GM21576 (cell line): ENCODE results near the gene ARHGEF39.

Source experiments
- ATAC-seq: cut with Tn5 transposase; IDR thresholded peaks from one replicate; pipeline ENCODE4 v1.9.1; 2021; ENCODE audit warnings: mild to moderate bottlenecking, moderate library complexity; ENCODE audit not compliant: unreplicated experiment

Gene ARHGEF39

DNA sequence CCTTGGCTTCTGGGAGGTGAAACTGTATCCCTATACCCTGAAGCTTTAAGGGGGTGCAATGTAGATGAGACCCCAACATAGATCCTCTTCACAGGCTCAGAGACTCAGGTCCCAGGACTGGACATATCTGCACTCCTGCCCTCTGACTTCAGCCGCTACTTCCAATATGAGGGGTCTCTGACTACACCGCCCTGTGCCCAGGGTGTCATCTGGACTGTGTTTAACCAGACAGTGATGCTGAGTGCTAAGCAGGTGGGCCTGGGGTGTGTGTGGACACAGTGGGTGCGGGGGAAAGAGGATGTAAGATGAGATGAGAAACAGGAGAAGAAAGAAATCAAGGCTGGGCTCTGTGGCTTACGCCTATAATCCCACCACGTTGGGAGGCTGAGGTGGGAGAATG lies 14.1 kb upstream of the ARHGEF39 start:
- ATAC-seq, result no peak

DNA sequence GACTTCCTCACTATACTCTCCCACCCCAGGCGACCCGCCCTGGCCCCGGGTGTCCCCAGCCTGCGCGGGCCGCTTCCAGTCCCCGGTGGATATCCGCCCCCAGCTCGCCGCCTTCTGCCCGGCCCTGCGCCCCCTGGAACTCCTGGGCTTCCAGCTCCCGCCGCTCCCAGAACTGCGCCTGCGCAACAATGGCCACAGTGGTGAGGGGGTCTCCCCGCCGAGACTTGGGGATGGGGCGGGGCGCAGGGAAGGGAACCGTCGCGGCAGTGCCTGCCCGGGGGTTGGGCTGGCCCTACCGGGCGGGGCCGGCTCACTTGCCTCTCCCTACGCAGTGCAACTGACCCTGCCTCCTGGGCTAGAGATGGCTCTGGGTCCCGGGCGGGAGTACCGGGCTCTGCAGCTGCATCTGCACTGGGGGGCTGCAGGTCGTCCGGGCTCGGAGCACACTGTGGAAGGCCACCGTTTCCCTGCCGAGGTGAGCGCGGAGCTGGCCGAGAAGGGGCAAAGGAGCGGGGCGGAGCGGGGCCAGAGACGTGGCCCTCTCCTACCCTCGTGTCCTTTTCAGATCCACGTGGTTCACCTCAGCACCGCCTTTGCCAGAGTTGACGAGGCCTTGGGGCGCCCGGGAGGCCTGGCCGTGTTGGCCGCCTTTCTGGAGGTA lies 10.9 kb upstream of the ARHGEF39 start:
- ATAC-seq, result no peak

DNA sequence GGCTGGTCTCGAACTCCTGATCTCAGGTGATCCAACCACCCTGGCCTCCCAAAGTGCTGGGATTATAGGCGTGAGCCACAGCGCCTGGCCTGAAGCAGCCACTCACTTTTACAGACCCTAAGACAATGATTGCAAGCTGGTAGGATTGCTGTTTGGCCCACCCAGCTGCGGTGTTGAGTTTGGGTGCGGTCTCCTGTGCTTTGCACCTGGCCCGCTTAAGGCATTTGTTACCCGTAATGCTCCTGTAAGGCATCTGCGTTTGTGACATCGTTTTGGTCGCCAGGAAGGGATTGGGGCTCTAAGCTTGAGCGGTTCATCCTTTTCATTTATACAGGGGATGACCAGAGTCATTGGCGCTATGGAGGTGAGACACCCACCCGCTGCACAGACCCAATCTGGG lies 10.2 kb upstream of the ARHGEF39 start:
- no peak for ATAC-seq

DNA sequence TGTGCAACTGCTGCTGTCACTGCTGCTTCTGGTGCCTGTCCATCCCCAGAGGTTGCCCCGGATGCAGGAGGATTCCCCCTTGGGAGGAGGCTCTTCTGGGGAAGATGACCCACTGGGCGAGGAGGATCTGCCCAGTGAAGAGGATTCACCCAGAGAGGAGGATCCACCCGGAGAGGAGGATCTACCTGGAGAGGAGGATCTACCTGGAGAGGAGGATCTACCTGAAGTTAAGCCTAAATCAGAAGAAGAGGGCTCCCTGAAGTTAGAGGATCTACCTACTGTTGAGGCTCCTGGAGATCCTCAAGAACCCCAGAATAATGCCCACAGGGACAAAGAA lies 9.0 kb upstream of the ARHGEF39 start:
- ATAC-seq, result no peak

DNA sequence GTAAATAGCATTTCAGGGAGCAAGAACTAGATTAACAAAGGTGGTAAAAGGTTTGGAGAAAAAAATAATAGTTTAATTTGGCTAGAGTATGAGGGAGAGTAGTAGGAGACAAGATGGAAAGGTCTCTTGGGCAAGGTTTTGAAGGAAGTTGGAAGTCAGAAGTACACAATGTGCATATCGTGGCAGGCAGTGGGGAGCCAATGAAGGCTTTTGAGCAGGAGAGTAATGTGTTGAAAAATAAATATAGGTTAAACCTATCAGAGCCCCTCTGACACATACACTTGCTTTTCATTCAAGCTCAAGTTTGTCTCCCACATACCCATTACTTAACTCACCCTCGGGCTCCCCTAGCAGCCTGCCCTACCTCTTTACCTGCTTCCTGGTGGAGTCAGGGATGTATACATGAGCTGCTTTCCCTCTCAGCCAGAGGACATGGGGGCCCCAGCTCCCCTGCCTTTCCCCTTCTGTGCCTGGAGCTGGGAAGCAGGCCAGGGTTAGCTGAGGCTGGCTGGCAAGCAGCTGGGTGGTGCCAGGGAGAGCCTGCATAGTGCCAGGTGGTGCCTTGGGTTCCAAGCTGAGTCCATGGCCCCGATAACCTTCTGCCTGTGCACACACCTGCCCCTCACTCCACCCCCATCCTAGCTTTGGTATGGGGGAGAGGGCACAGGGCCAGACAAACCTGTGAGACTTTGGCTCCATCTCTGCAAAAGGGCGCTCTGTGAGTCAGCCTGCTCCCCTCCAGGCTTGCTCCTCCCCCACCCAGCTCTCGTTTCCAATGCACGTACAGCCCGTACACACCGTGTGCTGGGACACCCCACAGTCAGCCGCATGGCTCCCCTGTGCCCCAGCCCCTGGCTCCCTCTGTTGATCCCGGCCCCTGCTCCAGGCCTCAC lies 8.4 kb upstream of the ARHGEF39 start, which contains the start of gene CA9:
CA9 (plus strand) TSS at position 797 of the 893 bp plus-strand sequence; CDS start at position 829, 32 bp downstream.
- no peak for ATAC-seq

DNA sequence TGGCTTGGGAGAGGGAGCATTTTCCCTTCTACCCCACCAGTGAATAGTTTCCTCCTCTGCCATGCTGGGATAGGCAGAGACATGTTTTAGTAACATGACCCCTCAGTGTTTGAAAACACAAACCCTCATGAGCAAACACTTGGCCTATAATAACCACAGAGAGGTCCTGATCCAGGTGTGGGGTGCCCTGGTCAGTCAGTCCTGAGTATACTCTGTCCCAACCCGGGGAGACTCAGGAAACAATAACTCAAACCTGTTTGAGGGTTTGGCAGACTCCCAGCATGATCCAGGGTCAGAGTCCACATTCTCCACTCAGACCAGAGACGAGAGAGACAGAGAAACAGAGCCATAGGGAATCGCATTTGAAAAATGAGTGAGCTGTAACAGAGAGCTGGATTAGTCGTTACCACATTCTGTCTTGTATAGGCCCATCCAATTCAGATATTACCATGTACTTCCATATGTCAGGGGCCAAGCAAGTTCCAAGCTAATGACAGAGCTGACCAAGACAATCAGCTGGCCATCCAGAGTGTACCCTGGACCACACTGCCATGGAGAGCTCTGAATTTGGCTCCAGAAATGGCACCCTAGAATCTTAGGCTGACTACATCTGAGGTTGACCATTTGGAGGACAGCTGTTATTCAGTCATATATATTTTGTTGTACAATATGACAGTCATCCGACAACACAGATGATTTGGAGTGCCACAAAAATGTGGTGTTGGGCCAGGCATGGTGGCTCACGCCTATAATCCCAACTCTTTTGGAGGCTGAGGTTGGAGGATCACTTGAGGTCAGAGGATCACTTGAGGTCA lies 4.5 kb upstream of the ARHGEF39 start:
- ATAC-seq, result no peak

DNA sequence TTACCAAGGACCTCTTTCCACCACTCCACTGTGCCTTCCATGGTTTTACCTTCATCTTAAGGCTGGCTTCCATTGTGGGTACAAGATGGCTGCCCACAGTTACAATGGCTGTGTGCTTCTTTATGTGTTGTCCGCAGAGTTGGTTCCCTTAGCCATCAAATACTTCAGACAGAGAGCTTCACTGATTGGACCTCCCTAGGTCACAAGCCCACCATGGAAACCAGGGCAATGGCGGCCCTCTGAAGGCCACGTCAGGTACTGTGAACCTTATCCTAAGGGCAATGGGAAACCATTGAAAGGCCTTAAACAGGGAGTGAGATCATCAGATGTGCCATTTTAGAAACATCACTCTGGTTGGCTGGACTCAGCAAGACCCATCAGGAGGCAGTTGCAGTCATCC lies 2.9 kb upstream of the ARHGEF39 start:
- no peak for ATAC-seq

DNA sequence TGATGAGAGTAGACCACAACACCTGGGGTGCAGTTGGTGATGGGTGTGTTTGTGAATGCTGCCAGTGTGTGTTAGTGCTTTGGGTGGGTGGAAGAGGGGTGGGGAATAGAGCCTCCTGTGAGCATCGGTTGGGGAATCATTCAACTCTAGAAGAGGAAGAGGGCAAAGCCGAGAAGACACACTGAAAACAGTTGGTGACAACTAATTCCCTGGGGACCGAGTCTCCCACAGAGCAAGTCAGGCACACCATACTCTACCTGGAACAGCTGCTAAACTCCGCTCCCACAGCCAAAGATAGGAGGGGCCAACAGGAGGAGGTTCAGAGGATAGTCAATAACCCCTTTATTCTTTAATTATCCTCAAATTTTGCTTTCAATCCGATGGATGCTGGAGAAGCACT lies 1.6 kb upstream of the ARHGEF39 start:
- no peak for ATAC-seq

DNA sequence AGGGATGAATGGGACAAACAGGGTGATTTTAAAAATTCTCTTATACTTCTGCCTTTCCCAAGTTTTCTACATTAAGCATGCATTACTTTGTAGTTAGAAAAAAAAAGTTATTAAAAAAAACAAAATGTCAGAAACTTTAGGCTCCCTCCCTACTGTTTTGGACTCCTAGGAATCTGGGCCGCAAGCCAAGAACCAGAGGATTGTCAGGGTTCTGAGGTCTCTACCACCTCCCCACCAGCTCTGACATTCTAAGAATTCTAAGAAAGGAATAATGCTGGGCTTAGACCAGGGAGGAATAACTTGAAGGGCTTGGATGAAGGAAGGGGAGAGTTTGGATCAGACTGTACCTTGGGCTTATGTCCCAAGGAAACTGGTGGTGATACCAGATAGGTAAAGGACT lies 1.1 kb upstream of the ARHGEF39 start:
- no peak for ATAC-seq

DNA sequence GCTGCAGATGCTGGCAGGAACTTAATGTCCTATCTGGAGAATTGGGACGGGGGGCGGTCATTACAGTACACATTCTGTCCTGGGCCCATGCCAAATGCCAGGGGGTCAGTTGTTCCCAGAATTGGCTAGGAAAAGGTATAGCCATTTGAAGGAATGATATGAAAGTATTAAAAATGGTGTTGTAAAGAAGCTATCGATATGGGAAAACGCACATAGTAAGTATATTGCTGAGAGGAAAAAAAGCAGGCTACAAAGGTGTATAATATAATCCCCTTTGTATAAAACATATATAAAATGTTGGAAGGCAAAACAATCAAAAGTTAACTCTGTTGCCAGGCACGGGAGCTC lies 450 bp upstream of the ARHGEF39 start:
- ATAC-seq, result no peak

DNA sequence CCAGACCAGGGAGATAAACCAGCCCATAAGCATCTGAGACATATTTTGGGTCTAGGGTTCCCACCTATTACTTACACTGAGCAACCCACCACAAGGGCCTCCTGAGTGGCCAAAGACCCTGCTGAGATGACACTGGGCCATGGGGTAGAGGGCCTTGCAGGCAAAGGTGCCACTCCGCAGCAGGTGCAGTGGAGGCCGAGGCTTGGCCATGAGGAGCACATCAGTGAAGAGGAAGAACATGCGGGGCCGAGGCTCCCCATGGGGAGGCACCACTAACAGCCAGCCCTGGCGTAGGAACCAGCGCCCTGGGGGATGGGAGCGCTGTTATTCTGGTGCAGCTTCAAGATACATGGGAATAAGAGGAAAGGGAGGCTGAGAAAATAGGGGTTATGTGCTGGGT lies 2.6 kb downstream of the ARHGEF39 start:
- no peak for ATAC-seq

DNA sequence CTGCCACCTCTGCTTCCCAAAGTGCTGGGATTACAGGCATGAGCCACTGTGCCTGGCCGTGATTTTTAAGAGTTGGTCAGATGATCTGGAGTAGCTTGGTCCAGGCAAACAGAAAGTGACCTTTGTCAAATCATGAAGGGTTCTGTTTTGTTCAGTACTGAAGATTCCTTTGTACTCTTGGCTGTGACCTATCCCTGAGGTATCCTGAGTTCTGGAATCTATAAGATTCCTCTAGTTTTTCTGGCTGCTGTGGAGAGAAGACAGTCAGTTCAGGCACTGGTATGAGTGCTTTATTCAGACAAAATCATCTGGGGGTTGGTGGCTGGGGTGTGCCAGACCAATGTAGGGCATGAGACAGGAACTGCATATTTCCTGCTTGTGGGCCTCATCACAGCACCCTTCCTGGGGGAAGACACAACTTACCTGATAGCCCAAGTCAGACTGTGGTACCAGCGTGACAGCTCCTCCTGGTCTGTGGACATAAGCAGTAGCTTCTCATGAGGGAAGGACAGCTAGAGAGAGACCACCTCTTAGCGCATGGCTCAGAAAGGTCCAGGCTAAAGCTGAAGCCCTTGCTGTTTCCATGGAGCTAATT lies 3.1 kb downstream of the ARHGEF39 start:
- ATAC-seq, result no peak

DNA sequence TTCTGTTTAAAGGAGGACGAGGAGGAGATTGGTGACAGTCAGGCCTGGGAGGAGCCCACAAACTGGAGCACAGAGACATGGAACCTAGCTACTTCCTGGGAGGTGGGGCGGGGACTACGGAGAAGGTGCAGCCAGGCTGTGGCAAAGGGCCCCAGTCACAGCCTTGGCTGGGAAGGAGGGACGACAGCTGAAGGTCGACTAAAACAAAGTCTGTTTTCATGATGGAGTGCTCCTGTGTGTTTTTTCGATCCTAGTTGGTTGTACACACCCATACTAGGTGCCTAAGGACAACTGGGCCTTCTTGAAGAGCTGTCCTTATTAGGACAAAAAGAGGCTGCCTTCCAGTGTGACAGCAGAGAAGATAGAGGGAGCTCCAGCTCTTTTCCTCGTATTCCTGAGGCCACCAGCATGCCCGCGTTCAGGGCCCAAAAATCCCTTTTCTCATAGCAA lies 4.0 kb downstream of the ARHGEF39 start:
- ATAC-seq, result no peak

DNA sequence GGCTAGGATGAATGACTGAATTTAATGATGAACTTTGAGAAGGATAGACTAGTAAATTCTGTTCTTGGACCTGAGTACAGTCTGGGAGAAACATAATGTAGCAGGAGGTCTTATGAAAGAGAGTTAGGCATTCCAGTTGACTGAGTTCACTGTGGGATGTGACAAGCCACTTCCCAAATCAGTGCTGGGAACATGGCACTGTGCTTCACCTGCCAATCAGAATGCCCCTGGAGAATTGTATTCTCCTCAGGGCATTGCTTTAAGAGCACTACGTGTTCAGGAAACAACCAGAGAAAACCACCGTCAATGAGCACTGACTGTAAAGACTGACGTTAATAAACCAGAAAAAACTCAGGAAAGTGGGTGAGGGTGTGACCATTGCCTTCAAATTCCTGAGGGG lies 5.7 kb downstream of the ARHGEF39 start:
- no peak for ATAC-seq

DNA sequence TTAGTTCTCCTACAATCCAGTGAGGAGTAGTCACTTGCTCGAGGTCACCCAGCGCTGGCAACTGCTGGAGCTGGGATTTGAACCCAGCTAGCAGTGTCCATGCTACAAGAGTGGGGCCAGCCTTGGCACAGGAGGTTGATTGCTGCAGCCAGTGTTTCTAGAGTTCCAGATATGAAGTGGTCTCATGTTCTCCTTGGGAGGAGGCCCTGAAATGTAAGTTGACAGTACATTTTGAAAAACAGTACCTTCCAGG lies 6.1 kb downstream of the ARHGEF39 start:
- ATAC-seq, result no peak

DNA sequence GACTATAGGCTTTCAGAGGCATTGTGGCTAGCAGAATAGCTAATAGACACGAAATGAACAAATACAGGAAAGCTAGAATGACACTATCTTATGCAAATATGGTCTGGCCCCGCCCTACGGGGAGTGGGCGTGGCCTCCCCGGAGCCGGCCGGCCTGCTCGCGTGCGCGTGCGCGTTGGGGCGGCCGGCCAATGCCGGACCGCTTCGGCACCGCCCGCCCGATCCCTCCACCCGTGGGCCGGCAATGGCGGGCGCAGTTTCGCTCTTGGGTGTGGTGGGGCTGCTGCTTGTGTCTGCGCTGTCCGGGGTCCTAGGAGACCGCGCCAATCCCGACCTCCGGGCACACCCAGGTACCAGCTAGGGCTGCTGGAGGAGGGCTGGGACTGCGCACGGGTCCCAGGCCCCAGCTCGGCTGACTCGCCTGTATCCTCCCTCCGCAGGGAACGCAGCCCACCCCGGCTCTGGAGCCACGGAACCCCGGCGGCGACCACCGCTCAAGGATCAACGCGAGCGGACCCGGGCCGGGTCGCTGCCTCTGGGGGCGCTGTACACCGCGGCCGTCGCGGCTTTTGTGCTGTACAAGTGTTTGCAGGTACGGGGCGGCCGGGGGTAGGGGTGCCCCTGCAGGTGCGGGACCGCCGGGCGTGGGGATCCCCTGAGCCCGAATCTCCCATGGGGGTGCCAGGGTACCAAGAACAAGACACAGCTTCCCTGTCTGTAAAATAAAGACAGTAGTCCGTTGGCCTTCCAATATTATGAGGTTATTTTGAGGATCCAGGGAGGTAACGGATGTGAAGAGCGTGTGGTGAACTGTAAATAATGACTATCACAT lies 6.6 kb downstream of the ARHGEF39 start, which contains the start of gene CCDC107:
CCDC107 (plus strand) TSS at position 156 of the 831 bp plus-strand sequence; CDS start at position 244, 88 bp downstream.
- peak; percentile 48 for ATAC-seq

DNA sequence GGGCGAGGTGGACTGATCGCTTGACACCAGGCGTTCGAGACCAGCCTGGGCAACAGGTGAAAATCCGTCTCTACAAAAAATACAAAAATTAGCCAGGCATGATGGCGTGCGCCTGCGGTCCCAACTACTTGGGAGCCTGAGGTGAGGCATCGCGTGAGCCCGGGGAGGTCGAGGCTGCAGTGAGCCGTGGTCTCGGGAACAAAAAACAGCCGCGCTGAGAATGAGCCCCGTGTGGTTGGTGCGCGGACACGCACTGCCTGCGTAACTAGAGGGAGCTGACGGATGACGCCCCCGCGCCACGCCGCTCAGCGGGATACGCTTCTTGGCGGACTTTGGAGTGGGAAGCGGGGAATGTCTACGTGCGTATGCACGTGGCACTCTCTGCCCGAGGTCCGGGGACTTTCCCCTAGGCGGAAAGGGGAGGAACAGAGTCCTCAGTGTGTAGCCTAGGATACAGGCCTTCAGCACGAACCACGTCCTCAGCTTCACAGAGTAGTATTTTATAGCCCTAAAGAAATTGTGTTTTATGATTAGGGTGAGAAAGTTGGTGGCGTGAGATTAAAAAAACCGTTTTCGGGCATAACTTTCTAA lies 7.4 kb downstream of the ARHGEF39 start, which contains the start of gene RMRP:
RMRP (minus strand) TSS at position 474 of the 591 bp plus-strand sequence.
- ATAC-seq, result peak; percentile 85

DNA sequence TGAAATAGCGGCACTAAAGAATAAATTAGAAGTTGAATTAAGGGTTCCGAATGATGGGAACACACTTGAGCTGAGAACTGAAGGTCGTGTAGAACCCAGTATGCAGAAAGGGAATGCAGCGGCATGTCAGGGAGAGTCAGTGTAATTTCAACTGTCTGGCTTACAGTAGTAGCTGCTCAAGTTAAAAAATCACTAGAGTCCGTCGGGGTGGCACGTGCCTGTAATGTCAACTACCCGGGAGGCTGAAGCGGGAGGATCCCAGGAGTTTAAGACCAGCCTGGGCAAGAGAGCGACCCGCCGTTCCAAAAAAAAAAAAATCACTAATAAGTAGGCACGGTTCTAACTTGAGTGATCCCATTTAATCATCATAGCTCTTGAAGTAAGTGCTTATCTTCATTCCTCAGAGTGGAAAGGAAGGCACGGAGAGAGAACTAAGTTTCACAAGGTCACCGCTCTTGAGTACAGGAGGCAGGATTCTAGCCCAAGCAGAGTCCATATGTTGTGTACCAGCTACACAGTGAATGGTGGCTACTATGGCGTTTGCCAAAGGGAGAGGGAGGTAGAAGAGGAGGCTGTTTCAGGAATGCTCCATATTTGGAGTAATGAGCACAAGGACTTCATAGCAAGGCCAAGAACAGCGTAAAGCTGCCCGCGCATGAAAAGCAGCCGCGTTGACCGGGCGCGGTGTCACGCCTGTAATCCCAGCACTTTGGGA lies 8.0 kb downstream of the ARHGEF39 start:
- ATAC-seq, result no peak

DNA sequence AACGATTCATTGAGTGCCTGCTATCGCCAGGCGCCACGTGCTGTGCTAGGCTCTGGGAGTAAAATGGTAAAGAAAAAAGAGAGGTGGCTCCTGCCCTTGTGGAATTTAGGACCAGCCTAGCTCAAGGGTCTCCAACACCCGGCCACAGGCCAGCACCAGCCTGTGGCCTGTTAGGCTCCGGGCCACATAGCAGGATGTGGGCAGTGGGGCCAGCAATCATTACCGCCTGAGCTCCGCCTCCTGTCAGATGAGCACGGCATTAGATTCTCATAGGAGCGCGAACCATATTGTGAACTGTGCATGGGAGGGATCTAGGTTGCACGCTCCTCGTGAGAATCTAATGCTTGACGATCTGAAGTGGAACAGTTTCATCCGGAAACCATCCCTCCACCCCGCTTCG lies 8.6 kb downstream of the ARHGEF39 start:
- no peak for ATAC-seq
